BJ (cell line): ENCODE results near the gene ERGIC1. TPM values are rescaled to one million over a fixed set of nuclear protein-coding genes. Genes with fewer than 3 reads are reported as not detected.

Source experiments
- CTCF ChIA-PET: fragments of 350-600 bp; formaldehyde crosslinking; extraction: SDS; loops from one replicate; lab custom pipeline; 2021; ENCODE audit warnings: antibody characterized with exemption, inconsistent platforms; lab: Yijun Ruan, JAX
- POLR2A ChIA-PET: fragments of 300-600 bp; sonication (Branson Sonifier 250); formaldehyde crosslinking; extraction: SDS; loops from one replicate; lab custom pipeline; 2021; ENCODE audit warnings: antibody characterized with exemption; lab: Charles Lee
- DNase-seq: peaks from one replicate; pipeline ENCODE4 v3.0.0-alpha.2; 2011; ENCODE audit warnings: low read depth
- H3K27me3 ChIP-seq: 2 replicates; pipeline ENCODE4 v1.6.0; 2011; ENCODE audit warnings: low read length; ENCODE audit not compliant: control insufficient read depth, insufficient read depth
- H3K36me3 ChIP-seq: 2 replicates; pipeline ENCODE4 v1.5.1; 2011; ENCODE audit warnings: low read length; ENCODE audit not compliant: control insufficient read depth, insufficient read depth
- H3K4me3 ChIP-seq: 2 replicates; pipeline ENCODE4 v1.5.1; 2011; ENCODE audit warnings: low read depth, mild to moderate bottlenecking, control low read depth, low read length
- CTCF ChIP-seq: IDR thresholded peaks from 2 replicates; pipeline ENCODE4 v1.5.1; 2011; ENCODE audit warnings: low read depth, mild to moderate bottlenecking, control low read depth, inconsistent platforms, low read length, moderate library complexity; ENCODE audit not compliant: insufficient read depth
- polyA plus RNA-seq: library from polyadenylated mRNA; depleted of rRNA; stranded (reverse); fragments of >200 nt; gene quantifications from 2 replicates; pipeline ENCODE4 v1.2.3, GENCODE V29; 2011

Gene ERGIC1
- polyA plus RNA-seq, 1 experiment, result 216 TPM

GRCh38 chr5:172838151-172838875 is 4.3 kb downstream of the ERGIC1 start:
- H3K27me3 ChIP-seq, result no peaks in the 10 kb centered on the region
- CTCF ChIA-PET, result interaction anchor here (1.1 to 1.4 kb wide), 2 partner anchors 22 to 60 kb away, joined by 3 read pairs; no protein-coding TSS in a partner anchor
- no peak for DNase-seq
- peaks cover 4% of the 10 kb centered on the region for H3K36me3 ChIP-seq
- POLR2A ChIA-PET, result no interaction called here
- no peak for TF ChIP-seq CTCF
- H3K4me3 ChIP-seq, result no peak overlapping the region

GRCh38 chr5:172839669-172840431 is 5.8 kb downstream of the ERGIC1 start:
- no peak overlapping the region for H3K4me3 ChIP-seq
- DNase-seq, result no peak
- ChIA-PET POLR2A (interaction anchor here (0.6 kb wide), 2 partner anchors 40 to 47 kb away, joined by 3 read pairs; no protein-coding TSS in a partner anchor), CTCF (interaction anchor here (0.9 to 1.4 kb wide), 7 partner anchors 20 to 126 kb away, joined by 3 to 4 read pairs (median 3); no protein-coding TSS in a partner anchor)
- peaks cover 4% of the 10 kb centered on the region for H3K36me3 ChIP-seq
- TF ChIP-seq CTCF, result no peak
- no peaks in the 10 kb centered on the region for H3K27me3 ChIP-seq

DNA sequence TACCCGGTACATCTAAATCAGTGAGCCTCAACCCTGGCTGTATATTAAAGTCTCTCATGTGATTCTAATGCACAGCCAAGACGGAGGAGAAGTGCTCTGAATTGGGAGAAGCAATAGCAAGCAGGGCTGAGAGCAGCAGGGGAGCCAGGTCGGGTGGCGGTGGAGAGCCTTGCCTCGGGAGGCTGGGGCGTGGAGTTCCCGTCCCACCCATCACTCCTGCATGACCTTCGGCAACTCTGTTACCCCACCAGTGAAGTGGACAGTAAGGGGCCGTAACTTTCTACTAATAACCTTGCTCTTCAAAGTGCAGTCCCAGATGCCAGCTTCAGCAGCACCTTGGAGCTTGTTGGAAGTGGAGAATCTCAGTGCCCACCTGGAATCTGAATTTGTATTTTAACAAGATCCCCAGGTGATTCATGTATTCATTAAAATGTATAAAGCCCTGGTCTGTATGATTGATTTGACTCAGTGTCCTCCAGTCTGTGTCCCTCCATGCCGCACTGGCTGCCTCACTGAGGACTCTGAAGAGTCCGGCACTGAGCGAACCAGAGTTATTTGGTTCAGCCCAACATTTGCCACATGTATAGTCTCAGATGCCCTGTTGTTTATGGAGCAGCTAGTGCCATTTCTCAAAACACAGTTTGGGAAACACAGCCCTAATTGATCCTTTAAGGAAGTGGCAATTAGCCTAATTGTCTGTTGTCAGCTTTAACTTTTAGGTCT is 6.5 kb downstream of the ERGIC1 start:
- ChIA-PET POLR2A (no interaction called here), CTCF (interaction anchor here (0.9 to 1.4 kb wide), 7 partner anchors 24 to 127 kb away, joined by 3 to 4 read pairs (median 3); no protein-coding TSS in a partner anchor)
- DNase-seq, result no peak
- Histone ChIP-seq H3K4me3 (no peak overlapping the region), H3K27me3 (no peaks in the 10 kb centered on the region), H3K36me3 (peaks cover 4% of the 10 kb centered on the region)
- TF ChIP-seq CTCF, result no peak

DNA sequence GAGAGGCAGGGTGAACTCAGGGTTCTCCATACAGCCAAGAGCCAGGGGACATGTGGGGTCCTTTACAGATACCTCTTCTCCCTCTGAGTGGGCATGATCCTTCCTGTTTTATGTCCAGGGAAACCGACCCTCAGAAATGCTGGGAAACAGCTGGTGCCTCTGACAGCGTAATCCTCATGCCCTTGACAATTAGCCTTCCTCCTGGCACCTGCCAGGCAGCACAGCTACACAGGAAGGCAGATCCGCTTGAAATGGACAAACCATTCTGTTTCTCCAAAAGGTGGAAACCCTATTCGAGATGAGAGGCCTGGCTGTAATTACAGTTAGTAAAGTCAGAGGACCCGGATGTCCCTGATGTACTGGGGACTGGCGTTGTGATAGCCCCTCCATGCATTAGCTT is 7.2 kb downstream of the ERGIC1 start:
- Histone ChIP-seq H3K36me3 (peaks cover 4% of the 10 kb centered on the region), H3K27me3 (no peaks in the 10 kb centered on the region), H3K4me3 (no peak overlapping the region)
- no peak for TF ChIP-seq CTCF
- DNase-seq, result no peak
- ChIA-PET CTCF (interaction anchor here (0.6 to 1.3 kb wide), 6 partner anchors 17 to 128 kb away, joined by 3 to 4 read pairs (median 4); no protein-coding TSS in a partner anchor), POLR2A (no interaction called here)
